Natural killer cell treated with Interleukin-12 subunit alpha and Interleukin-12 subunit beta and Interleukin-15 and Interleukin-18, amount 100 ng/mL, for 72 hours (primary cell): ENCODE measurements around the gene BCKDHB. TPM values are rescaled to one million over a fixed set of nuclear protein-coding genes. Genes with fewer than 3 reads are reported as not detected.

Experiments used
- ATAC-seq, 2 donors: fragments of 150-1000 bp; cut with Tn5 transposase in 1 of 2; sonication (Bioruptor Pico), chemical (Tn5 transposase) in 1 of 2; 2 replicates each; pipeline ENCODE4 v1.10.0; 2021
- DNase-seq: peaks from one replicate; pipeline ENCODE4 v3.0.0; 2022; ENCODE audit warnings: low spot score
- H3K27ac Mint-ChIP-seq, 2 donors: 1 replicate in 1 of 2; 2 replicates in 1 of 2; pipeline ENCODE4 v1.8.0; 2022; ENCODE audit warnings: mixed read lengths in 2 of 2, mild to moderate bottlenecking in 1 of 2, moderate library complexity in 1 of 2
- H3K27me3 Mint-ChIP-seq, 2 donors: 1 replicate in 1 of 2; 2 replicates in 1 of 2; pipeline ENCODE4 v1.8.0; 2022; ENCODE audit warnings: mixed read lengths in 2 of 2
- H3K36me3 Mint-ChIP-seq: one replicate; pipeline ENCODE4 v1.8.0; 2022; ENCODE audit warnings: mixed read lengths
- H3K4me1 Mint-ChIP-seq, 2 donors: 1 replicate in 1 of 2; 2 replicates in 1 of 2; pipeline ENCODE4 v1.8.0; 2022; ENCODE audit warnings: low read depth in 2 of 2, mixed read lengths in 2 of 2, mild to moderate bottlenecking in 1 of 2
- H3K4me3 Mint-ChIP-seq: one replicate; pipeline ENCODE4 v1.8.0; 2022; ENCODE audit warnings: mixed read lengths
- H3K9me3 Mint-ChIP-seq: 2 replicates; pipeline ENCODE4 v1.8.0; 2022; ENCODE audit warnings: mixed read lengths
- total RNA-seq, 2 donors: library from RNA; stranded (reverse); gene quantifications; one replicate each; pipeline ENCODE4 v1.2.3, GENCODE V29; 2022

The BCKDHB gene
- total RNA-seq, 2 donors from 2014 or later: 15.3 to 19.2 TPM

DNA sequence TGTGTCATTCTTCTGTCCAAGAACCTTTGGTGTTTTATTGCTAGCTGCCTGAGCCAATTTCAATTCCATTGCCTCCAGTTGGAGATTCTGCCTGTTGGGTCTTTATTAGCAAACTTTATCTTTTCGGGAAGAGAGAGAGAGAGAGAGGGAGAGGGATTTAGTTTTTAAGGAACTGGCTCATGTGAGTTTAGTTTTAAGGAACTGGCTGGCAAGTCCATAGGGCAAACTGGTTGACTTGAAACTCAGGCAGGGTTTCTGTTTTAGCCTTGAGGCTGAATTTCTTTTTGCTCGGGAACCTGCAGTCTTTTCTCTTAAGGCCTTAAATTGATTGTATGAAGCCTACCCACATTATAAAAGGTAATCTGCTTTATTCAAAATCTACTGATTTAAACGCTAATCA, 23.0 kb downstream of the BCKDHB start:
- Mint-ChIP-seq H3K9me3 (no peaks in the 10 kb centered on the region), H3K27me3 (no peaks in the 10 kb centered on the region), H3K36me3 (peaks cover 5% of the 10 kb centered on the region), H3K27ac (no peak overlapping the region), H3K4me1 (peaks cover 0 to 7% of the 10 kb centered on the region in 2 donors), H3K4me3 (no peak overlapping the region)
- no peak for DNase-seq
- no peak for ATAC-seq

DNA sequence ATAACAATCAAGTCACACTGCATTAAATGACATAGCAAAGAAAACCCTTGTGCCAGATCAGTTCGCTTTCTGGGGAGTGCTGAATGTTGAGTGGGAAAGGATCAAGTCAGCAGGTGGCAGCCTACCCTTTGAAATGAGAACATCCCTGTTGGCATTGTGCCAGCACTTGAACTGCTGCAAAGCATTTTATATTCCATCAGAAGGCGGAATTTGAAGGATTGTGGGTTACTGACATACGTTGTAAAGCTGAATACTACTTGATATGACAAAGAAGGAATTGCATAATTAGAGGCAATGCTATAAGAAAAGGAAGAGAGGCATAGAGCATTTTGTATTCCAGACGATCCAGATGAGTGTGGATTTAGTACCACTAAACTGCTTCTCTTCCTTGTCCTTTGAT, 26.5 kb downstream of the BCKDHB start:
- Mint-ChIP-seq H3K27ac (no peak overlapping the region), H3K9me3 (no peaks in the 10 kb centered on the region), H3K27me3 (no peaks in the 10 kb centered on the region), H3K4me3 (no peak overlapping the region), H3K4me1 (no peaks in the 10 kb centered on the region), H3K36me3 (peaks cover 5% of the 10 kb centered on the region)
- DNase-seq (no peak), ATAC-seq (no peak)

DNA sequence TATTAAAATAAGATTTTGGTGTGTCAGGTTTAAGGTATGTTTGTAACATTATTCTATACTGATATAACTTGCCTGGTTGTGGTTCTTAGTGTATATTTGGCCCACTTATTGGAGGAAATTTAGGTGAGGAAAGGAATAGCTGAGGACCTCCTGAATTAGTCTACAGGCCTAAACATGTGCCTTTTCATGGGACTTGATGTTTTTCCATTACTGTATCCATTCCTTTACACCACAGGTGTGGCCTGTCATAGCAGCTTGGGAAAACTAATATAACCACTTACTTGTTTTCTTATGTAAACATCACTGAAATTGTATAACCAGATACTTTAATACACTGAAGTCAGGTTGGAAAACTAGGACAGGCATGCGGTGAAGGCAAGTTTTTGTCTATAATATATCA, 27.6 kb downstream of the BCKDHB start:
- Mint-ChIP-seq H3K27ac (no peak overlapping the region), H3K9me3 (no peaks in the 10 kb centered on the region), H3K27me3 (no peaks in the 10 kb centered on the region), H3K4me3 (no peak overlapping the region), H3K4me1 (no peaks in the 10 kb centered on the region), H3K36me3 (peaks cover 5% of the 10 kb centered on the region)
- ATAC-seq (no peak), DNase-seq (no peak)

DNA sequence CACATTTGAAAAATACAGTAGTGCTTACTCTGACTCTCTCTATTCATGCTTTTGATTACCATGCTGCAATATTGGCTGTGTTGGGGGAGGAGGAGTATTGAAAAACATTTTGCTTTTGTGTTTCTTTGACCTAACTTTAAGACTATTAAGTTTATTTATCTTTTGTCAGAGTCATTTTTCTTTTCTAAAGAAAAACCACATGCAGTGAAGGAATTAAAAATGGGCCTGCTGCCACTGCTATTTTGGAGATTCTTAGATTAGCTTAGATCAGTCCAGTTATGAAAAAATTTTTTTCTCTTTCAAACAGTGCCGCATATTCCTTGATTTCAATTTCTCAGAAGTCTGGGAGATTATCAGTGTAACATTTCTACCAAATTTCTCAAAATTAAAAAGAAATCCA, 36.1 kb downstream of the BCKDHB start:
- no peaks in the 10 kb centered on the region for H3K36me3 Mint-ChIP-seq
- peaks cover 0 to 6% of the 10 kb centered on the region in 2 donors for H3K4me1 Mint-ChIP-seq
- ATAC-seq (no peak), DNase-seq (no peak)
- H3K4me3 Mint-ChIP-seq: no peak overlapping the region
- no peaks in the 10 kb centered on the region for H3K27me3 Mint-ChIP-seq
- H3K9me3 Mint-ChIP-seq: no peaks in the 10 kb centered on the region
- H3K27ac Mint-ChIP-seq: no peak overlapping the region

DNA sequence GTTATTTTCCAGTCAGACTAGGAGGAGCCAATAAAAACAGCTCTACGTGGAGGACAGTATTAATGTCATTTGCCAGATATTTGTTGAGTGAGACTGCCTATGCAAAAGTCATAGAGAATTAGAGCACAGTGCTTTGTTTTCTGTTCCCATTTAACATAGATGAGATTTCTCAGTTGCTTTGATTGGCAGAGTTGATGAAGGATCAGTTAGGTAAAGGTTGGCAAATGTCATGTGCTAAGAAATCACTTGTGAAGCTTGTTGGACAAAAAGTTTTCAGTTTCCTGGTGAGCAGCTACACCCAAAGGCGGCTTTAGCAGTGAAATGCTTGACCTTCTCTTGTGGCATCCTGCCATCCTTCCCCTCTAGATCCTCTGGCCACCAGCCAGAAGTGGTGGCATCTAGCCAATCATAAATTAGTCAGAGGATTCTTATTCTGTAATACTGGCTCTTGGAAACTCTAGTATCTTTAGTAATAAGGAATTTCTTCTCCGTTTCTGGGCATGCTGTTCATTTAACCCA, 37.0 kb downstream of the BCKDHB start:
- Mint-ChIP-seq H3K4me3 (no peak overlapping the region), H3K9me3 (no peaks in the 10 kb centered on the region), H3K4me1 (peaks cover 0 to 6% of the 10 kb centered on the region in 2 donors), H3K27ac (no peak overlapping the region), H3K27me3 (no peaks in the 10 kb centered on the region), H3K36me3 (no peaks in the 10 kb centered on the region)
- no peak for ATAC-seq
- no peak for DNase-seq

DNA sequence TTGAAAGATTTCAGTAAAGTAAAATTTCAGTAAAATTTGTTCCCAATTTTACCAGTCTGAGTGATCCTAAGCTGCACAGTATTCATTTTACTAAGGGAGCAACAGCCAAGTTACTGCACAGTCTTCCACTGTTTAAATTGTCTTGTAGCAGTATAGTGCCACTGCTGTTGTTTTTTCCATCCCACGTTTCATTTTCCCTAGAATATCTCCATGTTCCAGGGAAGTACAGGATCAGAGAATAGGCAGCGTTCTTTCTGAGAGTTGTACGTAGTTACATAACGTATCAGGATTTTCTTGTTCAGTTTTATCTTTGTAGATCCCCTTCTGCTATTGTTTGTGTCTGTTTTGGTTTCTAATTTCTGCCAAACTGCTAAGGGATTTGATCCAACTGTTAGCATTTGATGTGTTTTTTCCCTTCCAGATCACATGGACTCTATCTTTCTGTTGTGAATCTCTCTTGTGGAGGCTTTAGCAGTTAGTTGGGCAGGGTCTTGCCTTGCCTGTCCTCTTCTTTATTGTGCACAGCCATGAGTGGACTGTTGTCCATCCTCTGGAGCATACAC, 38.4 kb downstream of the BCKDHB start:
- no peak for ATAC-seq
- H3K36me3 Mint-ChIP-seq: no peaks in the 10 kb centered on the region

DNA sequence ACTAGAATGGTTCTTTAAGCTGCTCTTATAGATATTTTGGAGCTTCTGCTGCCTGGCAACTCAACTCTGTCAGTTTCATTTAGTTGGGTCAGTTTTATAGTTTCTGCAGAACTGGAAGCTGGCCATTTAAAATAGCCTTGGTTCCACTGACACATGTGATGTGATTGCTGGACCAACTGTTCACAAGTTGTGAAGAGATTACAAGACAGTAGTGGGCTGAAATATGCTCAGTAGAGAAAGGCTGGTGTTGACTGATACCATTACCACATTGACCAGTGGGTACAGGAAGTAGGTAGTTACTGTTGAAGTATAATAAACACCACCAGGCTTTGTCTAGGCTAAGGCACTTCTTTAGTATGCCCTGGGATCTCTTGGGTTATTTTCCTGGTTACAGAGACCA, 39.0 kb downstream of the BCKDHB start:
- ATAC-seq (no peak), DNase-seq (no peak)
- Mint-ChIP-seq H3K4me1 (peaks cover 0 to 6% of the 10 kb centered on the region in 2 donors), H3K27ac (no peak overlapping the region), H3K27me3 (no peaks in the 10 kb centered on the region), H3K4me3 (no peak overlapping the region), H3K36me3 (no peaks in the 10 kb centered on the region), H3K9me3 (no peaks in the 10 kb centered on the region)

More for the DNA sequence above, 38.4 kb downstream of the BCKDHB start:
- Mint-ChIP-seq H3K9me3 (no peaks in the 10 kb centered on the region), H3K4me3 (no peak overlapping the region), H3K27me3 (no peaks in the 10 kb centered on the region), H3K27ac (no peak overlapping the region), H3K4me1 (peaks cover 0 to 6% of the 10 kb centered on the region in 2 donors)
- DNase-seq: no peak

DNA sequence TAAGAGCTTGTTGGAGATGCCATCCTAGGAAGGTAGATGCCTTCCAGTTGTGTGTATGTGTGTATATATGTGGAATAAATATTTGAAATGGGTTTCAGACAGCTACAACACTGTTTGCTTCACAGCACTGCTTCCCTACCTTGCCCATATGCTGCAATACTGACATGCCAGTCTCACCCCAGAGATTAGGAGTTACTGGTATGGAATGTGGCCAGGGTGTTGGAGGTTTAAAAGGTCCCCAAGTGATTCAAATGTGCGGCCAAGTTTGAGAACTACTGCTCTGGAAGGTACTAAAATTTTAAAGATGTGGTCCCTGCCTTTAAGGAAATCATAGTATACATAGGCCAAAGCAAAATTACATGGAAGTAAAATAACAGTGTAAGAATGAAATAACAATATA, 39.5 kb downstream of the BCKDHB start:
- Mint-ChIP-seq H3K9me3 (no peaks in the 10 kb centered on the region), H3K27me3 (no peaks in the 10 kb centered on the region), H3K4me3 (no peak overlapping the region), H3K36me3 (no peaks in the 10 kb centered on the region), H3K27ac (no peak overlapping the region), H3K4me1 (peaks cover 0 to 6% of the 10 kb centered on the region in 2 donors)
- DNase-seq (no peak), ATAC-seq (no peak)

DNA sequence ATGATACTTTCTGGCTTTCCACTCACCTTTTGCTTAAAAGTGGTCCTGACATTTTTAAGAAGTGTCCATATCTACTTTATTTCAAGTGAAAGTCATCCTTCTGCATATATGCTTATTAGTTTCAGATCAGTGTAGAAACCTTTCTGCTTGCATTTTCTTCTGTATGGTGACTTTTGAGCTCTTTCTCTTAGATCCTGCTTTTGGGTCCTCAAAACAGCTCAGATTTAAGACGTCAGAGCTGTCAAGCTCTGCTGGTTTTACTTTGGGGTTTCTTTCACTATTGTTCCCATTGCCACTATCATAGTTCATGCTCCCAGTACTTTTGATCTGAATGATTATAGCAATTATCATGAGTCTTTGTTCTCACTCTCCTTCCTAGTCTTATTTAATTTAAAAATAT, 41.7 kb downstream of the BCKDHB start:
- Mint-ChIP-seq H3K27me3 (no peaks in the 10 kb centered on the region), H3K36me3 (no peaks in the 10 kb centered on the region), H3K9me3 (no peaks in the 10 kb centered on the region)

DNA sequence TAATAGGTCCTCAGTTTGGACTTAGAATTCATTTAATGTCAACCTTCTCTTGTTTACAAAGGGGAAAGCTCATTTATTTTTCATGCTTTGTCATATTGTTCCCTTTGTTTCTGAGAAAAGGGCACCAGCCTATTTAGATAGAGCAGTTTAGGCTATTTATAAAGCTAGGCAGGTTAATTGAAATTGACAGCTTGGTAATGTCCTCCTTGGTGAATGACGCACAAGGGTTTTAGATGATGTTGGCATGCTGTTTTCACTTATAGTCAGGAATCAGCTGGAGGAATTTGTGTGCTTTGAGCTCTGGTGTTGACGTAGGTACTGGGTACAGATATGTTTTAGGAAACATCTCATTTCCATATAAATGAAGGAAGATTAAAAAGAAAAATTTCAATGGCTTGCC, 45.2 kb downstream of the BCKDHB start:
- Mint-ChIP-seq H3K4me3 (no peak overlapping the region), H3K36me3 (no peaks in the 10 kb centered on the region), H3K4me1 (no peaks in the 10 kb centered on the region), H3K9me3 (no peaks in the 10 kb centered on the region), H3K27me3 (no peaks in the 10 kb centered on the region), H3K27ac (no peak overlapping the region)
- DNase-seq: no peak
- ATAC-seq: no peak

More for the DNA sequence above, 41.7 kb downstream of the BCKDHB start:
- Mint-ChIP-seq H3K4me1 (peaks cover 0 to 6% of the 10 kb centered on the region in 2 donors), H3K4me3 (no peak overlapping the region), H3K27ac (no peak overlapping the region)
- no peak for ATAC-seq
- DNase-seq: no peak

DNA sequence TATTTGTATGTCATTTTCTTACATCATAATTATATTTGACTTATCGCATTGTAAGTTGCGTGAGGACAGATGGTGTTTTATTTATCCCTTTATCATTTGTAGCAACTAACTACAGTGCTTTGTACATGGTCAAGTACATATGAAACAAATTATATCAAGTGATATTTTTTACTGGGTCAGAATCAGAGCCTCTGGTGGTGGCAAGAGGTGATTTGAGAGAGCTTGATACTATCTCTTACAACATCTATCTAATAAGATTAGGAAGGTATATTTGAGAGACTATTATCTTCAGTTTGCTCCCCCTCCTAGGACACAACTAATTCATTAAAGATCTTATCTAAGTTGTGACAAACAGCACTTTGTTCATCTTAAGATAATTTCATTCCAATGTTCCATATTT, 47.7 kb downstream of the BCKDHB start:
- ATAC-seq (no peak), DNase-seq (no peak)
- H3K36me3 Mint-ChIP-seq: no peaks in the 10 kb centered on the region
- H3K9me3 Mint-ChIP-seq: no peaks in the 10 kb centered on the region
- H3K4me1 Mint-ChIP-seq: no peaks in the 10 kb centered on the region
- no peaks in the 10 kb centered on the region for H3K27me3 Mint-ChIP-seq
- H3K27ac Mint-ChIP-seq: no peak overlapping the region
- no peak overlapping the region for H3K4me3 Mint-ChIP-seq

DNA sequence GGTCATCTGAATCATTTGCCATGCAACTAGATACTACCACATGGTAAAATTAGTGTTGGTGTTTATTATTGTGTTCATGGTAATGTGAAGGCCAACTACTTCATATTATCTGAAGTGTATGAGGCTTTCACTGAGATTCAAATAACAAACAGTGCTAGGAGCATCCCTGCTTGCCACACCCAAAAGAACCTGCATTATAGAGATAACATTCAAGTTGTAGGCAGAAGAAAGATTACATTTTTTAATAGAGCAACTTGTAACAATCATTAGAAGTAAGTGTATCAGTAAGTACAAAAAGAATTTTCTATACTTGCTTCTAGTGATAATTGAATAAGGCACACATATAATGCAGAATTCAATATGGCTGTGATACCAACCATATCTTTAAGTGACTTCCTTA, 49.8 kb downstream of the BCKDHB start:
- no peaks in the 10 kb centered on the region for H3K4me1 Mint-ChIP-seq
- no peaks in the 10 kb centered on the region for H3K9me3 Mint-ChIP-seq
- DNase-seq (no peak), ATAC-seq (no peak)
- H3K36me3 Mint-ChIP-seq: no peaks in the 10 kb centered on the region
- H3K4me3 Mint-ChIP-seq: no peak overlapping the region
- H3K27me3 Mint-ChIP-seq: no peaks in the 10 kb centered on the region
- H3K27ac Mint-ChIP-seq: no peak overlapping the region

DNA sequence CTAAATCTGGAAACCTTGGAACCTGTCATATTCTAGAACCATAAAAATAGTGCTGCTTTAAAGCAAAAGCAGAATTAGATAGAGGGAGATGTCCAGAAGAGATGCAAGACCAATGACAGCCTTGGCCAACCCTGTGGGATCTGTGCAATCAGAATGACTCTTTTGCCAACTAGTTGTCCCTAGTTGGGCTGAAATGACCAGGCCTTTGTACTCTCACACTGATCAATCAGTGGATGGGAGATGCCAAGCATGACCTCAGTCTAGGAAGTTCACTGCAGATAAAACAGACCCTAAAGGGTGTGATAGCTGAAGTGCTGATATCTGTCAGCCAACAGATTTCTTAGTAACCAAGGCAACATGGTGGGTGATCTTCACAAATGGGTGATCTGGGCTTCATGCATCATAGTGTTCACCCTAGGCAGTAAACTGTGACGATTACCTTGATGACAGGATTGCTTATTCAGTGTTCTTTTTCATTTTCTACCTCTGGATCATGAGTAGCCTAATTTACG, 52.1 kb downstream of the BCKDHB start:
- Mint-ChIP-seq H3K27me3 (no peaks in the 10 kb centered on the region), H3K27ac (no peak overlapping the region), H3K36me3 (no peaks in the 10 kb centered on the region), H3K9me3 (no peaks in the 10 kb centered on the region), H3K4me3 (no peak overlapping the region), H3K4me1 (no peaks in the 10 kb centered on the region)
- no peak for ATAC-seq
- DNase-seq: no peak

DNA sequence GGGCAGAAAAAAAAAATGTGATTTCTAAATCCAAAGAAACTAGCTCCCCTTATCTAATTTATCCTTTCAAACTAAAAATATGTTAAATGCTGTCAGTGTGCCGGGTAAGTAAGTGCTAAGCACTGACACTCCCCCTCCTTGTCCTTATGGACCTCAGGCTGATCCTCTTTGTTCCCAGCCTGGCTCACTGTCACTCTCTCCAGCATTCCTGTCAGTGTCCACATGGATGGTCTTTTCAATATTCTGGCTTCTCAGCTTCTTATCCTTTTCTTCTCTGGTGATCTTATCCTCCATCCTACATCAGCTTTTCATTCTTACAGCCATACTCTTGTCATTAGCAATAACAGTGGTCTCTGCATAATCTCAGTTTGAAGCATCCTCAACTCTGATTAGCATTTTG, 55.0 kb downstream of the BCKDHB start:
- no peaks in the 10 kb centered on the region for H3K36me3 Mint-ChIP-seq
- no peaks in the 10 kb centered on the region for H3K9me3 Mint-ChIP-seq
- no peak overlapping the region for H3K27ac Mint-ChIP-seq
- no peaks in the 10 kb centered on the region for H3K27me3 Mint-ChIP-seq
- ATAC-seq (no peak), DNase-seq (no peak)
- peaks cover 0 to 3% of the 10 kb centered on the region in 2 donors for H3K4me1 Mint-ChIP-seq
- no peak overlapping the region for H3K4me3 Mint-ChIP-seq

DNA sequence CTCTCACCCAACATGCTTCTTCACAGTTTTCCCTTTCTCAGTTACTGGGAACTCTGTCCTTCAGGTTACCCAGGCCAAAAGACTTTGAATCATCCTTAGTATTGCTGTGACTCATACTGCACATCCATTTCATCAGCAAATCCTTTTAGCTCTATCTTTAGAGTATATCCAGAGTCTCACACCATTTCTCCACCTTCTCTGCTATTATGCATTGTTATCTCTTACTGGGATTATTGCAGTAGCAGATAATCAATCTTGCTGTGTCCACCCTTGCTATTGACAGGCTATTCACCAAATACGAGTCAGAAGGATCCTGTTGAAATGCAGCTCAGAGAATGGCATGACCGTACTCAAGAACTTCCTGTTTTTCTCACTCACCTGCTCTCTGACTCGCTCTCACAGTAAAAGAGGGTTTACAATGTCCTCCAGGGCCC, 57.3 kb downstream of the BCKDHB start:
- Mint-ChIP-seq H3K36me3 (no peaks in the 10 kb centered on the region), H3K4me3 (no peak overlapping the region), H3K27me3 (no peaks in the 10 kb centered on the region), H3K9me3 (no peaks in the 10 kb centered on the region), H3K4me1 (peaks cover 0 to 6% of the 10 kb centered on the region in 2 donors), H3K27ac (no peak overlapping the region)
- no peak for DNase-seq
- ATAC-seq: peak; percentile 66 to 67
